C4-2B (cell line): ENCODE measurements around the gene ABCB4.

Experiments used
- ZFX ChIP-seq: fragments of 450-650 bp; IDR thresholded peaks from 2 replicates; pipeline ENCODE4 v1.6.1; 2017
- TF ChIP-seq, protein P1 (sequence below): fragments of 450-650 bp; conservative IDR thresholded peaks from 2 replicates; pipeline ENCODE4 v1.5.1; 2017; ENCODE audit warnings: mild to moderate bottlenecking

DNA sequence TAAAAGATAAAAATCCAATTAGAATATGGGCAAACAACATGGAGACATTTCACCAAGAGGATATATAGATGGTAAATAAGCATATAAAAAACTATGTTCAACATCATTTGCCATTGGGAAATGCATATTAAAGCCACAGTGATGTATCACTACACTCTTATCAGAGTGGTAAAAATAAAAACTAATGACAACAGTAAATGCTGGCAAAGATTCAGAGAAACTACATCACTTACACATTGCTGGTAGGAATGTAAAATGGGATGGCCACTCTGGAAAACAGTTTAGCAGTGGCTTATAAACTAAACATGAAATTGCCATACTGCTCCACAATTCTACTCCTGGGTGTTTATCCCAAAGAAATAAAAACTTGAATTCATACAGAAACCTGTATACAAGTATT is 70.8 kb downstream of the ABCB4 start:
- TF ChIP-seq, protein P1, sequence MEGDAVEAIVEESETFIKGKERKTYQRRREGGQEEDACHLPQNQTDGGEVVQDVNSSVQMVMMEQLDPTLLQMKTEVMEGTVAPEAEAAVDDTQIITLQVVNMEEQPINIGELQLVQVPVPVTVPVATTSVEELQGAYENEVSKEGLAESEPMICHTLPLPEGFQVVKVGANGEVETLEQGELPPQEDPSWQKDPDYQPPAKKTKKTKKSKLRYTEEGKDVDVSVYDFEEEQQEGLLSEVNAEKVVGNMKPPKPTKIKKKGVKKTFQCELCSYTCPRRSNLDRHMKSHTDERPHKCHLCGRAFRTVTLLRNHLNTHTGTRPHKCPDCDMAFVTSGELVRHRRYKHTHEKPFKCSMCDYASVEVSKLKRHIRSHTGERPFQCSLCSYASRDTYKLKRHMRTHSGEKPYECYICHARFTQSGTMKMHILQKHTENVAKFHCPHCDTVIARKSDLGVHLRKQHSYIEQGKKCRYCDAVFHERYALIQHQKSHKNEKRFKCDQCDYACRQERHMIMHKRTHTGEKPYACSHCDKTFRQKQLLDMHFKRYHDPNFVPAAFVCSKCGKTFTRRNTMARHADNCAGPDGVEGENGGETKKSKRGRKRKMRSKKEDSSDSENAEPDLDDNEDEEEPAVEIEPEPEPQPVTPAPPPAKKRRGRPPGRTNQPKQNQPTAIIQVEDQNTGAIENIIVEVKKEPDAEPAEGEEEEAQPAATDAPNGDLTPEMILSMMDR = no peak
- no peak for TF ChIP-seq ZFX
